Endothelial cell of umbilical vein (primary cell): ENCODE results near the gene COL23A1. TPM values are rescaled to one million over a fixed set of nuclear protein-coding genes. Genes with fewer than 3 reads are reported as not detected.

Experiments
- BruUV-seq: library from RNA; stranded (reverse); fragments of 400-500 nt; replicated peaks from 2 replicates; lab custom pipeline; 2021; lab: Mats Ljungman, UMichigan
- CTCF ChIA-PET: fragments of 300-600, 350-600 bp; sonication (Branson Sonifier 250); formaldehyde crosslinking; loops from one replicate; lab custom pipeline; 2021; ENCODE audit warnings: antibody characterized with exemption, inconsistent platforms; lab: Charles Lee
- POLR2A ChIA-PET: fragments of 300-600, 350-600 bp; sonication (Branson Sonifier 250); formaldehyde crosslinking; loops from one replicate; lab custom pipeline; 2021; ENCODE audit warnings: antibody characterized with exemption, inconsistent platforms; lab: Charles Lee
- DNase-seq: peaks from one replicate; pipeline ENCODE4 v3.0.0-alpha.2; 2011; ENCODE audit warnings: low read depth, low spot score
- FAIRE-seq: peaks from 2 replicates; lab custom pipeline; 2011; peaks lifted over from hg19 to GRCh38; lab: Jason Lieb, UNC
- H2AFZ ChIP-seq: 2 replicates; pipeline ENCODE4 v1.6.0; 2012; ENCODE audit warnings: low read depth, low read length, control low read depth, inconsistent platforms
- H3K27ac ChIP-seq: 2 replicates; pipeline ENCODE4 v1.5.1; 2011; ENCODE audit warnings: low read depth, mild to moderate bottlenecking, control low read depth, low read length, moderate library complexity; ENCODE audit not compliant: insufficient read depth
- H3K27me3 ChIP-seq, 2 experiments: 2 replicates each; pipeline versions ENCODE4 v1.6.0 to v1.6.1; 2011; ENCODE audit warnings: low read length in 2 of 2, mixed read lengths in 1 of 2; ENCODE audit not compliant: control insufficient read depth in 2 of 2, insufficient read depth in 2 of 2
- H3K36me3 ChIP-seq, 2 experiments: 2 replicates in 1 of 2; 3 replicates in 1 of 2; pipeline ENCODE4 v1.5.1; 2011; ENCODE audit warnings: low read length in 2 of 2, mild to moderate bottlenecking in 1 of 2, moderate library complexity in 1 of 2; ENCODE audit not compliant: control insufficient read depth in 2 of 2, insufficient read depth in 2 of 2; ENCODE audit errors: extremely low read depth in 1 of 2
- H3K4me1 ChIP-seq: 3 replicates; pipeline ENCODE4 v1.5.1; 2011; ENCODE audit warnings: mild to moderate bottlenecking, low read length; ENCODE audit not compliant: control insufficient read depth, insufficient read depth; ENCODE audit errors: extremely low read depth
- H3K4me2 ChIP-seq: 2 replicates; pipeline ENCODE4 v1.6.1; 2011; ENCODE audit warnings: low read length, control low read depth, mixed read lengths; ENCODE audit not compliant: insufficient read depth
- H3K4me3 ChIP-seq, 3 experiments: fragments of 200-600 bp in 1 of 3; sonication (generic), shearing (Covaris generic) in 1 of 3; replicated peaks in 1 of 3; 2 replicates each; pipeline ENCODE4 v1.5.1; 2011 to 2016; ENCODE audit warnings: control low read depth in 3 of 3, low read length in 3 of 3, mild to moderate bottlenecking in 2 of 3, inconsistent platforms in 1 of 3, low read depth in 1 of 3, moderate library complexity in 1 of 3; ENCODE audit not compliant: insufficient read depth in 1 of 3
- H3K79me2 ChIP-seq: 2 replicates; pipeline ENCODE4 v1.6.0; 2012; ENCODE audit warnings: low read length, inconsistent platforms; ENCODE audit not compliant: control insufficient read depth, insufficient read depth
- H3K9ac ChIP-seq: replicated peaks from 2 replicates; pipeline ENCODE3; 2011; ENCODE audit warnings: low read length, control low read depth; ENCODE audit not compliant: insufficient read depth; ENCODE audit errors: extremely low read depth
- H3K9me1 ChIP-seq: replicated peaks from 3 replicates; pipeline ENCODE4 v1.6.0; 2011; ENCODE audit warnings: mild to moderate bottlenecking, low read length; ENCODE audit not compliant: control insufficient read depth, insufficient read depth; ENCODE audit errors: extremely low read depth
- H3K9me3 ChIP-seq: replicated peaks from 2 replicates; pipeline ENCODE4 v1.5.1; 2012; ENCODE audit warnings: low read length, inconsistent platforms; ENCODE audit not compliant: control insufficient read depth, insufficient read depth
- H4K20me1 ChIP-seq: replicated peaks from 2 replicates; pipeline ENCODE3; 2011; ENCODE audit warnings: mild to moderate bottlenecking, low read length; ENCODE audit not compliant: control insufficient read depth, insufficient read depth; ENCODE audit errors: extremely low read depth
- EZH2 ChIP-seq: IDR thresholded peaks from 2 replicates; pipeline ENCODE4 v1.6.1; 2012; ENCODE audit warnings: borderline replicate concordance, low read depth, mild to moderate bottlenecking, moderate library complexity, low read length, inconsistent platforms; ENCODE audit not compliant: severe bottlenecking
- FOS ChIP-seq: IDR thresholded peaks from 2 replicates; pipeline ENCODE4 v1.6.1; 2011; ENCODE audit warnings: mild to moderate bottlenecking, low read length, moderate library complexity, borderline replicate concordance; ENCODE audit not compliant: insufficient read depth
- GATA2 ChIP-seq: IDR thresholded peaks from 2 replicates; pipeline ENCODE4 v1.7.0; 2011; ENCODE audit warnings: low read depth, mild to moderate bottlenecking, moderate library complexity, mixed read lengths, low read length; ENCODE audit not compliant: insufficient read length, insufficient read depth
- JUN ChIP-seq: IDR thresholded peaks from 2 replicates; pipeline ENCODE4 v1.6.1; 2011; ENCODE audit warnings: borderline replicate concordance, low read depth; ENCODE audit not compliant: insufficient read length, insufficient read depth
- MYC ChIP-seq: IDR thresholded peaks from one replicate; pipeline ENCODE4 v1.6.1; 2011; ENCODE audit warnings: mild to moderate bottlenecking, low read depth, low read length
- POLR2A ChIP-seq: IDR thresholded peaks from 2 replicates; pipeline ENCODE4 v1.6.1; 2012; ENCODE audit warnings: low read depth, mild to moderate bottlenecking, control low read depth, low read length
- POLR2AphosphoS5 ChIP-seq: IDR thresholded peaks from 2 replicates; pipeline ENCODE4 v1.6.1; 2012; ENCODE audit warnings: low read depth, mild to moderate bottlenecking, control low read depth, low read length, moderate library complexity; ENCODE audit not compliant: insufficient read depth
- dilution Hi-C: fragments of 300-500 bp; cut with MboI; formaldehyde crosslinking; loops from one replicate; pipeline ENCODE4 v1.15.0; 2019; ENCODE audit warnings: low sequenced_read_pairs; ENCODE audit not compliant: extremely low pct_ligation_motif_present
- intact Hi-C: fragments of 100-400 bp; cut with micrococcal nuclease; formaldehyde crosslinking; loops from one replicate; pipeline ENCODE4 v1.10.0; 2022
- polyA plus RNA-seq, 4 experiments: library from polyadenylated mRNA; depleted of rRNA in 3 of 4; stranded (reverse) in 3 of 4; unstranded in 1 of 4; fragments of >200 nt; gene quantifications; 2 replicates each; pipeline versions ENCODE4 v1.2.1 to v1.2.3, GENCODE V29; 2011 to 2012; ENCODE audit warnings: missing spikeins in 1 of 4
- total RNA-seq: library from RNA; stranded (reverse); gene quantifications from 2 replicates; pipeline ENCODE4 v1.2.3, GENCODE V29; 2021
- TF ChIP-seq, protein P1 (sequence below), 2 donors: IDR thresholded peaks; 1 replicate in 1 of 2; 2 replicates in 1 of 2; pipeline ENCODE4 v1.5.1; 2011; ENCODE audit warnings: low read length in 2 of 2, mild to moderate bottlenecking in 2 of 2, moderate library complexity in 2 of 2, control low read depth in 1 of 2, inconsistent platforms in 1 of 2, low read depth in 1 of 2; ENCODE audit not compliant: insufficient read depth in 1 of 2; ENCODE audit errors: extremely low read depth in 1 of 2
- TF ChIP-seq, protein P2 (sequence below): IDR thresholded peaks from 2 replicates; pipeline ENCODE4 v1.6.1; 2011; ENCODE audit not compliant: insufficient read depth, insufficient read length

Gene COL23A1
- total and polyA plus RNA-seq, 2 donors (not counting 3 experiments of a cell fraction or from before 2014, with no cell fraction given): not detected

DNA sequence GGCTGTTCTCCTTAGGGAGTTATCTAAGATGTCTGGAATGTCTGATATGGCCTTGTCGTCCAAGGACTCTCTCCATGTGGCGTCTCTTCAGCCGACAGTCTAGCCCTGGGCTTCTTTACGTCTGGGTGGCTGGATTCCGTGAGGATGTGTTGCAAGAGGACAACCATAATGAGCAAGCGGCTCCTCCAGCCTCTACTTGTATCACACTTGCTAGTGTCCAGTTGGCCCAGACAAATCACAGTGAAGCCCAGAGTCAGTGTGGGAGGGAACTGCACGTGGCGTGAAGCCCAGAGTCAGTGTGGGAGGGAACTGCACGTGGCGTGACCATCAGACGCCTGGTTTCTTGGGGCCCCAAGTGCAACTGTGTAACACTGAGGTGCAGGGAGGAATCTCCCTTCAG lies 61.1 kb downstream of the COL23A1 start:
- Histone ChIP-seq H3K27ac (no peak overlapping the region), H3K36me3 (no peaks in the 10 kb centered on the region), H3K27me3 (no peaks in the 10 kb centered on the region), H3K4me1 (no peaks in the 10 kb centered on the region), H3K9me1 (no peaks in the 10 kb centered on the region), H3K4me2 (no peak overlapping the region), H3K9ac (no peak overlapping the region), H2AFZ (no peak overlapping the region), H4K20me1 (no peaks in the 10 kb centered on the region), H3K79me2 (no peaks in the 10 kb centered on the region), H3K4me3 (no peak overlapping the region), H3K9me3 (no peaks in the 10 kb centered on the region)
- TF ChIP-seq JUN (no peak), GATA2 (no peak), FOS (no peak), POLR2A (no peak), EZH2 (no peak), MYC (no peak), POLR2AphosphoS5 (no peak)
- TF ChIP-seq, protein P1, sequence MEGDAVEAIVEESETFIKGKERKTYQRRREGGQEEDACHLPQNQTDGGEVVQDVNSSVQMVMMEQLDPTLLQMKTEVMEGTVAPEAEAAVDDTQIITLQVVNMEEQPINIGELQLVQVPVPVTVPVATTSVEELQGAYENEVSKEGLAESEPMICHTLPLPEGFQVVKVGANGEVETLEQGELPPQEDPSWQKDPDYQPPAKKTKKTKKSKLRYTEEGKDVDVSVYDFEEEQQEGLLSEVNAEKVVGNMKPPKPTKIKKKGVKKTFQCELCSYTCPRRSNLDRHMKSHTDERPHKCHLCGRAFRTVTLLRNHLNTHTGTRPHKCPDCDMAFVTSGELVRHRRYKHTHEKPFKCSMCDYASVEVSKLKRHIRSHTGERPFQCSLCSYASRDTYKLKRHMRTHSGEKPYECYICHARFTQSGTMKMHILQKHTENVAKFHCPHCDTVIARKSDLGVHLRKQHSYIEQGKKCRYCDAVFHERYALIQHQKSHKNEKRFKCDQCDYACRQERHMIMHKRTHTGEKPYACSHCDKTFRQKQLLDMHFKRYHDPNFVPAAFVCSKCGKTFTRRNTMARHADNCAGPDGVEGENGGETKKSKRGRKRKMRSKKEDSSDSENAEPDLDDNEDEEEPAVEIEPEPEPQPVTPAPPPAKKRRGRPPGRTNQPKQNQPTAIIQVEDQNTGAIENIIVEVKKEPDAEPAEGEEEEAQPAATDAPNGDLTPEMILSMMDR (IDR thresholded peaks at IDR 0.05; ENCODE audit: extremely low read depth in 1 of 2, insufficient read depth in 1 of 2, low read depth in 1 of 2, low read length in 2 of 2): no peak
- TF ChIP-seq, protein P2, sequence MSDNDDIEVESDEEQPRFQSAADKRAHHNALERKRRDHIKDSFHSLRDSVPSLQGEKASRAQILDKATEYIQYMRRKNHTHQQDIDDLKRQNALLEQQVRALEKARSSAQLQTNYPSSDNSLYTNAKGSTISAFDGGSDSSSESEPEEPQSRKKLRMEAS: no peak
- dilution Hi-C loops: no loop called here
- DNase-seq (no peak), FAIRE-seq (no peak)
- intact Hi-C loops: no loop called here
- ChIA-PET CTCF (no interaction called here), POLR2A (no interaction called here)
- BruUV-seq: no TSS peak
